Neuronal stem cell (in vitro differentiated cells): ENCODE data around the gene KIF22.
"Not testable (repeated sequence)": the region's sequence is repeated elsewhere in the genome, so short reads cannot be mapped to it uniquely, and the experiment has no call there.

Experiments used
- DNase-seq: peaks from one replicate; pipeline ENCODE4 v3.0.0-alpha.2; 2013; ENCODE audit warnings: low spot score
- H2AFZ ChIP-seq: one replicate; pipeline ENCODE4 v1.6.1; 2013; ENCODE audit warnings: mild to moderate bottlenecking, low read length, inconsistent platforms
- H2AK5ac ChIP-seq: 2 replicates; pipeline ENCODE4 v1.6.1; 2013; ENCODE audit warnings: low read depth, mild to moderate bottlenecking, inconsistent platforms, low read length, moderate library complexity, mixed read lengths
- H2BK120ac ChIP-seq: 2 replicates; pipeline ENCODE4 v1.6.1; 2013; ENCODE audit warnings: low read depth, mild to moderate bottlenecking, inconsistent platforms, low read length, moderate library complexity, mixed read lengths
- H2BK12ac ChIP-seq: one replicate; pipeline ENCODE4 v1.6.1; 2013; ENCODE audit warnings: low read length, inconsistent platforms
- H2BK15ac ChIP-seq: 2 replicates; pipeline ENCODE4 v1.6.1; 2013; ENCODE audit warnings: mild to moderate bottlenecking, low read length, inconsistent platforms, mixed read lengths
- H2BK5ac ChIP-seq: one replicate; pipeline ENCODE4 v1.6.1; 2013; ENCODE audit warnings: inconsistent platforms, mild to moderate bottlenecking, low read length, moderate library complexity
- H3K14ac ChIP-seq: one replicate; pipeline ENCODE4 v1.6.1; 2013; ENCODE audit warnings: low read length, inconsistent platforms
- H3K18ac ChIP-seq: 2 replicates; pipeline ENCODE4 v1.6.1; 2013; ENCODE audit warnings: low read length, inconsistent platforms
- H3K23ac ChIP-seq: 2 replicates; pipeline ENCODE4 v1.6.1; 2013; ENCODE audit warnings: low read depth, mild to moderate bottlenecking, mixed read lengths, low read length, inconsistent platforms; ENCODE audit not compliant: poor library complexity
- H3K27ac ChIP-seq: replicated peaks from 3 replicates; pipeline ENCODE4 v1.5.1; 2013; ENCODE audit warnings: low read length, inconsistent platforms
- H3K27me3 ChIP-seq, 3 experiments: 2 replicates each; pipeline ENCODE4 v1.6.1; 2013; ENCODE audit warnings: low read length in 3 of 3, mild to moderate bottlenecking in 2 of 3, inconsistent platforms in 1 of 3, low read depth in 1 of 3, mixed read lengths in 1 of 3, moderate library complexity in 1 of 3; ENCODE audit not compliant: control insufficient read depth in 3 of 3, insufficient read depth in 3 of 3
- H3K36me3 ChIP-seq, 2 donors: replicated peaks in 1 of 2; 2 replicates each; pipeline ENCODE4 v1.6.1; 2013; ENCODE audit warnings: low read length in 2 of 2; ENCODE audit not compliant: control insufficient read depth in 2 of 2, insufficient read depth in 2 of 2
- H3K4ac ChIP-seq: 2 replicates; pipeline ENCODE4 v1.6.1; 2013; ENCODE audit warnings: inconsistent platforms, mild to moderate bottlenecking, low read length, moderate library complexity
- H3K4me1 ChIP-seq, 2 donors: 1 replicate in 1 of 2; 2 replicates in 1 of 2; pipeline ENCODE4 v1.6.1; 2013; ENCODE audit warnings: low read length in 2 of 2, low read depth in 1 of 2; ENCODE audit not compliant: control insufficient read depth in 2 of 2, insufficient read depth in 1 of 2
- H3K4me2 ChIP-seq: one replicate; pipeline ENCODE4 v1.6.1; 2013; ENCODE audit warnings: mild to moderate bottlenecking, low read length, inconsistent platforms; ENCODE audit not compliant: insufficient read depth, poor library complexity, severe bottlenecking
- H3K4me3 ChIP-seq, 2 donors: 2 replicates each; pipeline ENCODE4 v1.5.1; 2013; ENCODE audit warnings: low read length in 2 of 2, mild to moderate bottlenecking in 2 of 2, inconsistent platforms in 1 of 2, moderate library complexity in 1 of 2
- H3K79me1 ChIP-seq: one replicate; pipeline ENCODE4 v1.6.1; 2013; ENCODE audit warnings: low read depth, mild to moderate bottlenecking, inconsistent platforms, low read length, moderate library complexity
- H3K9ac ChIP-seq: one replicate; pipeline ENCODE4 v1.6.1; 2013; ENCODE audit warnings: mild to moderate bottlenecking, low read depth, low read length, inconsistent platforms; ENCODE audit not compliant: poor library complexity
- H3K9me3 ChIP-seq, 2 donors: replicated peaks in 1 of 2; 2 replicates each; pipeline versions ENCODE3 to v1.6.1; 2013; ENCODE audit warnings: low read length in 2 of 2, mild to moderate bottlenecking in 2 of 2, inconsistent platforms in 1 of 2, low read depth in 1 of 2, mixed read lengths in 1 of 2, moderate library complexity in 1 of 2; ENCODE audit not compliant: control insufficient read depth in 2 of 2, insufficient read depth in 1 of 2
- H4K8ac ChIP-seq: one replicate; pipeline ENCODE4 v1.6.1; 2013; ENCODE audit warnings: low read depth, mild to moderate bottlenecking, inconsistent platforms, low read length, moderate library complexity
- H4K91ac ChIP-seq: one replicate; pipeline ENCODE4 v1.6.1; 2013; ENCODE audit warnings: low read length, low read depth, mild to moderate bottlenecking, inconsistent platforms; ENCODE audit not compliant: poor library complexity
- WGBS, 2 donors: extraction: QIAGEN DNeasy Blood & Tissue Kit; methylation state at CpG; one replicate each; pipeline ENCODE4 v1.1.7; 2013; ENCODE audit warnings: missing lambda C conversion rate in 2 of 2, mixed read lengths in 1 of 2; ENCODE audit not compliant: insufficient read length in 2 of 2, insufficient replicate concordance in 1 of 2; ENCODE audit errors: extremely low coverage in 2 of 2; 5-methylcytosine and 5-hydroxymethylcytosine counted together

The KIF22 gene

DNA sequence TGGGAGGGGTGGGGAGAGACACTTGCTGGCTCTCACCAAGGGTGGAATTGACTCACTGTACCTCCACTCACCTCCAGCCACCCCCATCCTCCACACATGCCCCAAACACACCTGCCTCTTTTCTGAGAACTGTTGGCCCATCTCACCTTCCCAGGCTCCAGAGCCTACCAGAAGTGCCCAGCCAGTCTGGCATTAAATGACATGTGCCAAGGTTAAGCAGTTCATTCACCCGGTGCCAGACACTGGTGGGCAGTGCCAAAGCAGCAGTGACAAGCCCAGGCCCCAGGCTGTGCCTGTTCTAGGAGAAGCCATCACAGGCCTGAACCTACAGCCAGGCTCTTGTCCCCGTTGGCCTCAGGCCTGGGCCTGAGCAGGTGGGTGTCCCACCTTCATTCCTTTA, 40.9 kb downstream of the KIF22 start:
- Histone ChIP-seq H2AK5ac (no peak overlapping the region), H3K18ac (peak overlapping the region; percentile 28)

GRCh38 chr16:29833219-29833618, 42.7 kb downstream of the KIF22 start:
- not testable (repeated sequence) for H3K79me1 ChIP-seq, H3K4me2 ChIP-seq, H3K27me3 ChIP-seq, H3K23ac ChIP-seq, H3K4ac ChIP-seq, H3K4me3 ChIP-seq, H2BK12ac ChIP-seq, H4K8ac ChIP-seq, H3K9ac ChIP-seq, H2BK15ac ChIP-seq, H3K9me3 ChIP-seq, H3K18ac ChIP-seq, H4K91ac ChIP-seq, H2AFZ ChIP-seq, H2BK120ac ChIP-seq, DNase-seq, H3K14ac ChIP-seq, H2BK5ac ChIP-seq, H3K27ac ChIP-seq, H2AK5ac ChIP-seq, H3K36me3 ChIP-seq, H3K4me1 ChIP-seq
- WGBS, 2 donors: no CpG with 5 or more reads among the region's 4 CpGs

More for the DNA sequence above, 40.9 kb downstream of the KIF22 start:
- Histone ChIP-seq H3K27me3 (no peaks in the 10 kb centered on the region), H4K8ac (no peak overlapping the region), H2BK5ac (no peak overlapping the region), H3K4me3 (no peak overlapping the region), H2BK120ac (no peak overlapping the region), H2BK12ac (peak overlapping the region; percentile 41), H2BK15ac (no peak overlapping the region), H2AFZ (no peak overlapping the region), H3K23ac (no peak overlapping the region), H3K9ac (no peak overlapping the region), H3K27ac (no peak overlapping the region), H3K4me1 (peaks cover 0 to 2% of the 10 kb centered on the region in 2 donors), H3K79me1 (peaks cover 2% of the 10 kb centered on the region), H3K36me3 (no peaks in the 10 kb centered on the region), H3K4ac (no peak overlapping the region), H3K4me2 (no peak overlapping the region), H3K14ac (no peak overlapping the region), H3K9me3 (no peaks in the 10 kb centered on the region), H4K91ac (no peak overlapping the region)
- DNase-seq: no peak
- WGBS, 2 donors: no CpG with 5 or more reads among the region's 2 CpGs

DNA sequence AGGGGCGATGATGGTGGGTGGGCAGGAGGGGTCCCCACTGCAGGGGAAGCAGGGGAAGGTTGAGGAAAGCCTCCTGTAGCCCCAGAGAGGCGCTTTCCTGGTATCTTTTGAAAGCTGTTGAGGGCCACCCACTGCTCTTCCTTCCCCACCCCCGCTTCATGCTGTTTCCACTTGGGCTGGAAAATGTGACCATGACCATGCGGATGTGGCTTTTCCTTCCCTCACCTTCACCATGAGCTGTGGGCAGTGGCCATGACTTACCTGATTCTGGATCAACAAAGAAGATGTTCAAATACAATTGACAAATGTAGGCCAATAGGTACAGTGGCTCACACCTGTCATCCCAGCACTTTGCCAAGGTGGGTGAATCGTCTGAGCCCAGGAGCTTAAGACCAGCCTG, 43.5 kb downstream of the KIF22 start:
- no peak overlapping the region for H3K18ac ChIP-seq
- H2BK12ac ChIP-seq: no peak overlapping the region
- H3K4me1 ChIP-seq: peaks cover 0 to 2% of the 10 kb centered on the region in 2 donors
- peak overlapping the region; percentile 25 for H2AK5ac ChIP-seq
- peaks cover 2% of the 10 kb centered on the region for H3K79me1 ChIP-seq
- H2BK5ac ChIP-seq: peak overlapping the region; percentile 48
- WGBS, 2 donors: no CpG with 5 or more reads among the region's 5 CpGs
- H4K91ac ChIP-seq: no peak overlapping the region
- no peak for DNase-seq
- no peak overlapping the region for H3K23ac ChIP-seq
- no peaks in the 10 kb centered on the region for H3K36me3 ChIP-seq
- H3K27ac ChIP-seq: no peak overlapping the region
- H2BK120ac ChIP-seq: no peak overlapping the region
- no peaks in the 10 kb centered on the region for H3K9me3 ChIP-seq
- H4K8ac ChIP-seq: no peak overlapping the region
- H3K9ac ChIP-seq: no peak overlapping the region
- H3K14ac ChIP-seq: no peak overlapping the region
- H2BK15ac ChIP-seq: peak overlapping the region; percentile 71
- no peaks in the 10 kb centered on the region for H3K27me3 ChIP-seq
- H3K4ac ChIP-seq: no peak overlapping the region
- no peak overlapping the region for H3K4me2 ChIP-seq
- no peak overlapping the region for H2AFZ ChIP-seq
- no peak overlapping the region for H3K4me3 ChIP-seq

DNA sequence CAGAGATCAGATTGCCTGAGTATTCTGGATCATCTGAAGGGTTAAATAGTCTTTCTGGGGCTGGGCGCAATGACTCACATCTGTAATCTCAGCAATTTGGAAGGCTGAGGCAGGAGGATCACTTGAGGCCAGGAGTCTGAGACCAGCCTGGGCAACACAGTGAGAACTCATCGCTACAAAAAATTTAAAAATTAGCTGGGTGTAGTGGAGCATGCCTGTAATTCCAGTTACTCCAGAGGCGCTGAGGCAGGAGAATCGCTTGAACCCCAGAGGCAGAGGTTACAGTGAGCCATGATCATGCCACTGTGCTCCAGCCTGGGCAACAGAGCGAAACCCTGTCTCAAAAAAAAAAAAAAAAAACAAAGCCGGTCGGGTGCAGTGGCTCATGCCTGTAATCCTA, 45.4 kb downstream of the KIF22 start:
- no peak overlapping the region for H3K14ac ChIP-seq
- no peak overlapping the region for H2BK12ac ChIP-seq
- H2BK120ac ChIP-seq: no peak overlapping the region
- H4K91ac ChIP-seq: no peak overlapping the region
- no peaks in the 10 kb centered on the region for H3K36me3 ChIP-seq
- no peak for DNase-seq
- no peaks in the 10 kb centered on the region for H3K4me1 ChIP-seq
- H3K4ac ChIP-seq: no peak overlapping the region
- H4K8ac ChIP-seq: no peak overlapping the region
- H3K4me2 ChIP-seq: no peak overlapping the region
- WGBS, 2 donors: no CpG with 5 or more reads among the region's 7 CpGs
- no peaks in the 10 kb centered on the region for H3K9me3 ChIP-seq
- H2AFZ ChIP-seq: no peak overlapping the region
- H3K27ac ChIP-seq: no peak overlapping the region
- H3K23ac ChIP-seq: no peak overlapping the region
- no peak overlapping the region for H3K18ac ChIP-seq
- no peak overlapping the region for H3K9ac ChIP-seq
- no peak overlapping the region for H3K4me3 ChIP-seq
- peaks cover 2% of the 10 kb centered on the region for H3K79me1 ChIP-seq
- H2AK5ac ChIP-seq: no peak overlapping the region
- H3K27me3 ChIP-seq: no peaks in the 10 kb centered on the region
- no peak overlapping the region for H2BK5ac ChIP-seq
- H2BK15ac ChIP-seq: no peak overlapping the region
